ENCODE measurements around the gene ATG9A. TPM values are rescaled to one million over a fixed set of nuclear protein-coding genes. Genes with fewer than 3 reads are reported as not detected.

ATG9A gene
- total RNA-seq, 1 experiment from 2014 or later: 42.9 TPM

DNA sequence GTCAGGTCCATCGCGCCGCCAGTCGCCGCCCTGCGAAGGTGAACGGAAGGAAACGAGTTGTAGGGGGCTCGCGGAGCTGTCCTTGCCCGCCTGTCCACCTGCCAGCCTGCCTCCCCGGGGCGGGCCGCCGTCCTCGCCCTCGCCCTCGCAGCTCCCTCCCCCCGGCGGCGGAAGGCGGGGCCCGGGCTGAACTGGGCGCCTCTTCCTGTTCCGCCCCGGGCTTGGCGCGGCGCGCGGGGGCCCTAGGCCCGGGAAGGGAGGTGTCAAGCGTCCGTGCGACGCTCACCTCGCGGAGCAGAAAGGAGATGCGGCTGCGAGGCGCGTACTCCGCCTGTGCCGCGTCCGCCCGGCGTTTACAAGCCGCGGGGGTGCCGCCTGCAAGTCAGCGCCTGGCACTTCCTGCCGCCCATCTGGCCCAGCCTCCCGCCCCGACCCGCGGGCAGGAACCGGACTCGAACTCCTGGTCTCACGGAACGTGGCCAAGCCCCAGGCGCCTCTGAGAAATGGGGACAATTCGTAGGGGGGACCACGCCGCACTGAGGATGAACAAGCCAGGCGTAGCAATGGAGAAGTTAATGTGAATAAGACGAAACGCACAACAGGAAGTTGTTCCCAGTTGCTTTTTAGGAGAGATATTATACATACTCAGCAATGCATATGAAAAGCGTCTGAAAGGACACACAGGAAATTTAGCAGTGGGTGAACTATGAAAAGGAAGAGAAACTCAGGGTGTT is 52.5 kb downstream of the ATG9A start, which contains the start of gene CNPPD1:
TSS of gene CNPPD1 (minus strand) at position 108 of the 734 bp plus-strand sequence. CDS start at position 11, 97 bp downstream.
- DNase-seq (ENCODE audit: low spot score): peak; percentile 76
- ATAC-seq: peak; percentile 55
- no peaks in the 10 kb centered on the region for H3K27me3 Mint-ChIP-seq (ENCODE audit: low read depth)
- H3K4me3 Mint-ChIP-seq: peak within 1 kb of the TSS; percentile 88
- H3K27ac Mint-ChIP-seq: peak within 1 kb of the TSS; percentile 98
- CTCF ChIA-PET: interaction anchor here (0.7 to 1.9 kb wide), 15 partner anchors 12 to 333 kb away, joined by 3 to 18 read pairs (median 5); partner anchors contain the start of genes DNPEP, GLB1L, STK16 and TUBA4A
- POLR2A ChIA-PET: interaction anchor here (0.6 to 1.8 kb wide), 5 partner anchors 30 to 210 kb away, joined by 3 to 7 read pairs (median 5); partner anchors contain the start of genes DNPEP, TUBA4B and ZFAND2B
- H3K4me1 Mint-ChIP-seq: peaks cover 19% of the 10 kb centered on the region
- H3K9me3 Mint-ChIP-seq: no peaks in the 10 kb centered on the region
- peaks cover 21% of the 10 kb centered on the region for H3K36me3 Mint-ChIP-seq
- TF ChIP-seq ZNF263 (CRISPR knock-in tag; IDR thresholded peaks at IDR 0.05; ENCODE audit: low read depth) (no peak), ZNF232 (CRISPR knock-in tag; IDR thresholded peaks at IDR 0.05) (peak; percentile 67; the same call in 1 of the 2 replicates), FOXK1 (CRISPR knock-in tag; IDR thresholded peaks at IDR 0.05) (peak; percentile 76; the same call in 1 of the 2 replicates), SMAD3 (CRISPR knock-in tag; IDR thresholded peaks at IDR 0.05; ENCODE audit: borderline replicate concordance) (0 out of 2 replicates have a peak, but pooled peaks have one; percentile 17), PRRX2 (CRISPR knock-in tag; IDR thresholded peaks at IDR 0.05) (no peak), ATF1 (CRISPR knock-in tag; IDR thresholded peaks at IDR 0.05) (no peak), ZNF317 (CRISPR knock-in tag; IDR thresholded peaks at IDR 0.05; ENCODE audit: borderline replicate concordance, low read depth) (no peak), ELF4 (CRISPR knock-in tag; IDR thresholded peaks at IDR 0.05; ENCODE audit: low read depth) (no peak), IRF1 (CRISPR knock-in tag; IDR thresholded peaks at IDR 0.05) (no peak; the same call in 1 of the 2 replicates), ZSCAN18 (CRISPR knock-in tag; IDR thresholded peaks at IDR 0.05) (no peak), ZNF121 (CRISPR knock-in tag; IDR thresholded peaks at IDR 0.05) (0 out of 2 replicates have a peak, but pooled peaks have one; percentile 9), ZBTB43 (CRISPR knock-in tag; IDR thresholded peaks at IDR 0.05) (peak; percentile 93), ZBTB21 (CRISPR knock-in tag; IDR thresholded peaks at IDR 0.05; ENCODE audit: borderline replicate concordance) (peak; percentile 82; the same call in 1 of the 2 replicates), CBFB (CRISPR knock-in tag; IDR thresholded peaks at IDR 0.05; ENCODE audit: low read depth) (0 out of 2 replicates have a peak, but pooled peaks have one; percentile 65), ZNF416 (CRISPR knock-in tag; IDR thresholded peaks at IDR 0.05) (no peak), HMGA2 (CRISPR knock-in tag; IDR thresholded peaks at IDR 0.05) (no peak), KAT7 (CRISPR knock-in tag; IDR thresholded peaks at IDR 0.05; ENCODE audit: borderline replicate concordance) (peak; percentile 95), CREB1 (CRISPR knock-in tag; IDR thresholded peaks at IDR 0.05) (peak; percentile 55; the same call in 1 of the 2 replicates), NFATC4 (CRISPR knock-in tag; IDR thresholded peaks at IDR 0.05) (no peak), FOXP1 (CRISPR knock-in tag; IDR thresholded peaks at IDR 0.05; ENCODE audit: borderline replicate concordance) (peak; percentile 89; the same call in 1 of the 2 replicates), NFYB (CRISPR knock-in tag; conservative IDR thresholded peaks at IDR 0.05; ENCODE audit: low read depth) (no peak), ZMAT4 (CRISPR knock-in tag; IDR thresholded peaks at IDR 0.05) (no peak), JAZF1 (CRISPR knock-in tag; IDR thresholded peaks at IDR 0.05) (no peak)
- TF ChIP-seq, protein P1, sequence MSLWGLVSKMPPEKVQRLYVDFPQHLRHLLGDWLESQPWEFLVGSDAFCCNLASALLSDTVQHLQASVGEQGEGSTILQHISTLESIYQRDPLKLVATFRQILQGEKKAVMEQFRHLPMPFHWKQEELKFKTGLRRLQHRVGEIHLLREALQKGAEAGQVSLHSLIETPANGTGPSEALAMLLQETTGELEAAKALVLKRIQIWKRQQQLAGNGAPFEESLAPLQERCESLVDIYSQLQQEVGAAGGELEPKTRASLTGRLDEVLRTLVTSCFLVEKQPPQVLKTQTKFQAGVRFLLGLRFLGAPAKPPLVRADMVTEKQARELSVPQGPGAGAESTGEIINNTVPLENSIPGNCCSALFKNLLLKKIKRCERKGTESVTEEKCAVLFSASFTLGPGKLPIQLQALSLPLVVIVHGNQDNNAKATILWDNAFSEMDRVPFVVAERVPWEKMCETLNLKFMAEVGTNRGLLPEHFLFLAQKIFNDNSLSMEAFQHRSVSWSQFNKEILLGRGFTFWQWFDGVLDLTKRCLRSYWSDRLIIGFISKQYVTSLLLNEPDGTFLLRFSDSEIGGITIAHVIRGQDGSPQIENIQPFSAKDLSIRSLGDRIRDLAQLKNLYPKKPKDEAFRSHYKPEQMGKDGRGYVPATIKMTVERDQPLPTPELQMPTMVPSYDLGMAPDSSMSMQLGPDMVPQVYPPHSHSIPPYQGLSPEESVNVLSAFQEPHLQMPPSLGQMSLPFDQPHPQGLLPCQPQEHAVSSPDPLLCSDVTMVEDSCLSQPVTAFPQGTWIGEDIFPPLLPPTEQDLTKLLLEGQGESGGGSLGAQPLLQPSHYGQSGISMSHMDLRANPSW (CRISPR knock-in tag; conservative IDR thresholded peaks at IDR 0.05; ENCODE audit: low read depth): no peak
- TF ChIP-seq, protein P2, sequence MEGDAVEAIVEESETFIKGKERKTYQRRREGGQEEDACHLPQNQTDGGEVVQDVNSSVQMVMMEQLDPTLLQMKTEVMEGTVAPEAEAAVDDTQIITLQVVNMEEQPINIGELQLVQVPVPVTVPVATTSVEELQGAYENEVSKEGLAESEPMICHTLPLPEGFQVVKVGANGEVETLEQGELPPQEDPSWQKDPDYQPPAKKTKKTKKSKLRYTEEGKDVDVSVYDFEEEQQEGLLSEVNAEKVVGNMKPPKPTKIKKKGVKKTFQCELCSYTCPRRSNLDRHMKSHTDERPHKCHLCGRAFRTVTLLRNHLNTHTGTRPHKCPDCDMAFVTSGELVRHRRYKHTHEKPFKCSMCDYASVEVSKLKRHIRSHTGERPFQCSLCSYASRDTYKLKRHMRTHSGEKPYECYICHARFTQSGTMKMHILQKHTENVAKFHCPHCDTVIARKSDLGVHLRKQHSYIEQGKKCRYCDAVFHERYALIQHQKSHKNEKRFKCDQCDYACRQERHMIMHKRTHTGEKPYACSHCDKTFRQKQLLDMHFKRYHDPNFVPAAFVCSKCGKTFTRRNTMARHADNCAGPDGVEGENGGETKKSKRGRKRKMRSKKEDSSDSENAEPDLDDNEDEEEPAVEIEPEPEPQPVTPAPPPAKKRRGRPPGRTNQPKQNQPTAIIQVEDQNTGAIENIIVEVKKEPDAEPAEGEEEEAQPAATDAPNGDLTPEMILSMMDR (IDR thresholded peaks at IDR 0.05): no peak
- TF ChIP-seq, protein P3, sequence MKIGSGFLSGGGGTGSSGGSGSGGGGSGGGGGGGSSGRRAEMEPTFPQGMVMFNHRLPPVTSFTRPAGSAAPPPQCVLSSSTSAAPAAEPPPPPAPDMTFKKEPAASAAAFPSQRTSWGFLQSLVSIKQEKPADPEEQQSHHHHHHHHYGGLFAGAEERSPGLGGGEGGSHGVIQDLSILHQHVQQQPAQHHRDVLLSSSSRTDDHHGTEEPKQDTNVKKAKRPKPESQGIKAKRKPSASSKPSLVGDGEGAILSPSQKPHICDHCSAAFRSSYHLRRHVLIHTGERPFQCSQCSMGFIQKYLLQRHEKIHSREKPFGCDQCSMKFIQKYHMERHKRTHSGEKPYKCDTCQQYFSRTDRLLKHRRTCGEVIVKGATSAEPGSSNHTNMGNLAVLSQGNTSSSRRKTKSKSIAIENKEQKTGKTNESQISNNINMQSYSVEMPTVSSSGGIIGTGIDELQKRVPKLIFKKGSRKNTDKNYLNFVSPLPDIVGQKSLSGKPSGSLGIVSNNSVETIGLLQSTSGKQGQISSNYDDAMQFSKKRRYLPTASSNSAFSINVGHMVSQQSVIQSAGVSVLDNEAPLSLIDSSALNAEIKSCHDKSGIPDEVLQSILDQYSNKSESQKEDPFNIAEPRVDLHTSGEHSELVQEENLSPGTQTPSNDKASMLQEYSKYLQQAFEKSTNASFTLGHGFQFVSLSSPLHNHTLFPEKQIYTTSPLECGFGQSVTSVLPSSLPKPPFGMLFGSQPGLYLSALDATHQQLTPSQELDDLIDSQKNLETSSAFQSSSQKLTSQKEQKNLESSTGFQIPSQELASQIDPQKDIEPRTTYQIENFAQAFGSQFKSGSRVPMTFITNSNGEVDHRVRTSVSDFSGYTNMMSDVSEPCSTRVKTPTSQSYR (CRISPR knock-in tag; IDR thresholded peaks at IDR 0.05): no peak
